Fibroblast of mammary gland (primary cell): ENCODE results near the gene KLC1.

Experiments
- DNase-seq: peaks from one replicate; pipeline ENCODE4 v3.0.0-alpha.2; 2010; ENCODE audit warnings: low read depth
- H3K4me3 ChIP-seq: 2 replicates; pipeline ENCODE4 v1.5.1; 2011; ENCODE audit warnings: low read depth, mild to moderate bottlenecking, low read length, moderate library complexity; ENCODE audit not compliant: control insufficient read depth
- TF ChIP-seq, protein P1 (sequence below): conservative IDR thresholded peaks from 2 replicates; pipeline ENCODE4 v1.5.1; 2011; ENCODE audit warnings: low read depth, low read length, inconsistent platforms; ENCODE audit not compliant: control insufficient read depth, insufficient read depth

KLC1 gene

GRCh38 chr14:103732868-103733620 is 104.0 kb downstream of the KLC1 start:
- TF ChIP-seq, protein P1, sequence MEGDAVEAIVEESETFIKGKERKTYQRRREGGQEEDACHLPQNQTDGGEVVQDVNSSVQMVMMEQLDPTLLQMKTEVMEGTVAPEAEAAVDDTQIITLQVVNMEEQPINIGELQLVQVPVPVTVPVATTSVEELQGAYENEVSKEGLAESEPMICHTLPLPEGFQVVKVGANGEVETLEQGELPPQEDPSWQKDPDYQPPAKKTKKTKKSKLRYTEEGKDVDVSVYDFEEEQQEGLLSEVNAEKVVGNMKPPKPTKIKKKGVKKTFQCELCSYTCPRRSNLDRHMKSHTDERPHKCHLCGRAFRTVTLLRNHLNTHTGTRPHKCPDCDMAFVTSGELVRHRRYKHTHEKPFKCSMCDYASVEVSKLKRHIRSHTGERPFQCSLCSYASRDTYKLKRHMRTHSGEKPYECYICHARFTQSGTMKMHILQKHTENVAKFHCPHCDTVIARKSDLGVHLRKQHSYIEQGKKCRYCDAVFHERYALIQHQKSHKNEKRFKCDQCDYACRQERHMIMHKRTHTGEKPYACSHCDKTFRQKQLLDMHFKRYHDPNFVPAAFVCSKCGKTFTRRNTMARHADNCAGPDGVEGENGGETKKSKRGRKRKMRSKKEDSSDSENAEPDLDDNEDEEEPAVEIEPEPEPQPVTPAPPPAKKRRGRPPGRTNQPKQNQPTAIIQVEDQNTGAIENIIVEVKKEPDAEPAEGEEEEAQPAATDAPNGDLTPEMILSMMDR: no peak
- no peak overlapping the region for H3K4me3 ChIP-seq
- no peak for DNase-seq

DNA sequence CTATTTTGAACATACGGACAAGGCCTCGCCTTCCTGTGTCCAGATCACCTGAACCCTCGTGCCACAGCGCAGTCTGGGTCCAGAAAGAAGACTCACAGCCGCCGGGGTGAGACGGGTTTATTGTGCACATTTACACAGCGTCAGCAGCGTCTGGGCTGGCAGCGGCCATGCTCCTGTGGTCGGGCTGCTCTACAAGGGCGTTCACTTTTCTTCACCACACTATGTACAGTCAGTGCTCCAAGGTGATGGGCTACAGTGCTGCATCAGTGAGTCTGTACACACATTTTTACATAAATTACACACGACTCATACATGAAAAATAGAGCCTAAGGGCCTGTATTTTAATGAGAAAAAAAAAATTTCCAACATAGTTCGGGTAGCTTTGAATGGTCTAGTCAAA is 104.6 kb downstream of the KLC1 start:
- TF ChIP-seq, protein P1: no peak
- DNase-seq: no peak
- no peak overlapping the region for H3K4me3 ChIP-seq

GRCh38 chr14:103734081-103734888 is 105.3 kb downstream of the KLC1 start:
- TF ChIP-seq, protein P1: no peak
- H3K4me3 ChIP-seq: no peak overlapping the region
- DNase-seq: no peak

- DNase-seq: no peak
Observed at GRCh38 chr14:103735022-103735421, 106.0 kb downstream of the KLC1 start.

DNA sequence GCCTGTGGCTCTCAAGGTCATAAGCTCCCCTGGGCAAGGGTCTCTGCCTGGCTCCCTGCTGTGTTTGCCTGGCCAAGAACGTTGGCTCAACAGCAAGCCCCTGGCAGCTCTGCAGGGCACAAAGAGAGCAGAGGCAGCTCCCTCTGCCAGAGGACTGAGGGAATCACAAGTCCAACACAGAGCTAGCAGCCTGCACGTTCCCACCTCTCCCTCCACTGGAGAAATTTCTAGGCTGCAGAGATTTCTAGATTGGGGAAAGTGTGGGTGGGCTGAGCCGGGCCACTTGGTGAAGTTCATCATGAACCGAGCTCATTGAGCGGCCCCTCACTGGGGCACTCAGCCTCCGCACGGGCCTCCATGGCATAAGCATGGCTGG is 106.4 kb downstream of the KLC1 start:
- no peak for DNase-seq
- H3K4me3 ChIP-seq: no peak overlapping the region
- TF ChIP-seq, protein P1: no peak

More at GRCh38 chr14:103735022-103735421, 106.0 kb downstream of the KLC1 start:
- TF ChIP-seq, protein P1: no peak
- H3K4me3 ChIP-seq: no peak overlapping the region

GRCh38 chr14:103735815-103736545 is 107.0 kb downstream of the KLC1 start:
- TF ChIP-seq, protein P1: no peak
- no peak overlapping the region for H3K4me3 ChIP-seq
- no peak for DNase-seq
